GM19351 (cell line): Measurements from ENCODE around the gene CDK15.

Experiments used
- ATAC-seq: cut with Tn5 transposase; IDR thresholded peaks from one replicate; pipeline ENCODE4 v1.9.1; 2021; ENCODE audit warnings: mild to moderate bottlenecking, moderate library complexity; ENCODE audit not compliant: unreplicated experiment

CDK15 gene

GRCh38 chr2:201931475-201931874 lies 125.1 kb downstream of the CDK15 start:
- ATAC-seq, result no peak

GRCh38 chr2:201931951-201932350 lies 125.6 kb downstream of the CDK15 start:
- ATAC-seq, result no peak

- ATAC-seq, result no peak
Measured at GRCh38 chr2:201932511-201932910, 126.2 kb downstream of the CDK15 start.

- ATAC-seq, result no peak
Measured at GRCh38 chr2:201933792-201934237, 127.5 kb downstream of the CDK15 start.

GRCh38 chr2:201936817-201937216 lies 130.5 kb downstream of the CDK15 start:
- ATAC-seq, result no peak

- no peak for ATAC-seq
Measured at GRCh38 chr2:201937343-201937742, 131.0 kb downstream of the CDK15 start.

GRCh38 chr2:201938156-201938775 lies 131.9 kb downstream of the CDK15 start:
- no peak for ATAC-seq

- ATAC-seq, result no peak
Measured at GRCh38 chr2:201938781-201939180, 132.4 kb downstream of the CDK15 start.

- ATAC-seq, result no peak
Measured at GRCh38 chr2:201939453-201939941, 133.2 kb downstream of the CDK15 start.

GRCh38 chr2:201942531-201942930 lies 136.2 kb downstream of the CDK15 start:
- no peak for ATAC-seq
